ENCODE measurements around the gene CPT1C. TPM values are rescaled to one million over a fixed set of nuclear protein-coding genes. Genes with fewer than 3 reads are reported as not detected.

The CPT1C gene
- polyA plus RNA-seq, 1 donor (not counting 4 experiments of a cell fraction or from before 2014, with no cell fraction given) = 0.41 TPM

- H3K9me1 ChIP-seq (ENCODE audit: control insufficient read depth, extremely low read depth, insufficient read depth, low read length) = no peaks in the 10 kb centered on the region
- DNase-seq (ENCODE audit: low read depth, low spot score) = no peak
- H3K9me3 ChIP-seq (ENCODE audit: control insufficient read depth, low read depth, low read length) = no peaks in the 10 kb centered on the region
- H3K9ac ChIP-seq (ENCODE audit: control insufficient read depth, extremely low read depth, insufficient read depth, low read length) = peak overlapping the region; percentile 56
- H3K4me2 ChIP-seq (ENCODE audit: control insufficient read depth, extremely low read depth, insufficient read depth, low read depth, low read length) = peak overlapping the region; percentile 93
- H3K27me3 ChIP-seq (ENCODE audit: control insufficient read depth, extremely low read depth, insufficient read depth, low read length) = no peaks in the 10 kb centered on the region
- no peak overlapping the region for H3K27ac ChIP-seq (ENCODE audit: control insufficient read depth, insufficient read depth, low read length)
- H3K79me2 ChIP-seq (ENCODE audit: control insufficient read depth, insufficient read depth, low read length) = peaks cover 2% of the 10 kb centered on the region
- H4K20me1 ChIP-seq (ENCODE audit: control insufficient read depth, extremely low read depth, insufficient read depth, low read length) = peaks cover 7% of the 10 kb centered on the region
- H3K4me1 ChIP-seq (ENCODE audit: control insufficient read depth, extremely low read depth, insufficient read depth, low read length) = peaks cover 21% of the 10 kb centered on the region
- peak overlapping the region; percentile 9 to 60 (median 47) for H3K4me3 ChIP-seq (ENCODE audit: control insufficient read depth in 2 of 3, extremely low read depth in 1 of 3, insufficient read depth in 2 of 3, low read depth in 1 of 3, low read length in 3 of 3)
- dilution Hi-C loops (cut with MboI; ENCODE audit: extremely low pct_ligation_motif_present, low sequenced_read_pairs) = no loop called here
- H3K36me3 ChIP-seq (ENCODE audit: control insufficient read depth in 2 of 2, extremely low read depth in 1 of 2, insufficient read depth in 2 of 2, low read length in 2 of 2) = peaks cover 16 to 20% of the 10 kb centered on the region in 2 experiments
- H2AFZ ChIP-seq (ENCODE audit: control insufficient read depth, low read length) = peak overlapping the region; percentile 9
- TF ChIP-seq EZH2 (IDR thresholded peaks at IDR 0.05; ENCODE audit: low read length) (no peak), CTCF (optimal IDR thresholded peaks at IDR 0.05 in 1 of 3, IDR thresholded peaks at IDR 0.05 in 1 of 3, conservative IDR thresholded peaks at IDR 0.05 in 1 of 3; ENCODE audit: extremely low read depth in 1 of 3, insufficient read depth in 2 of 3, low read length in 3 of 3) (no peak)
- FAIRE-seq = peak; percentile 55
Measured at GRCh38 chr19:49690079-49690655, 749 bp upstream of the CPT1C start.

DNA sequence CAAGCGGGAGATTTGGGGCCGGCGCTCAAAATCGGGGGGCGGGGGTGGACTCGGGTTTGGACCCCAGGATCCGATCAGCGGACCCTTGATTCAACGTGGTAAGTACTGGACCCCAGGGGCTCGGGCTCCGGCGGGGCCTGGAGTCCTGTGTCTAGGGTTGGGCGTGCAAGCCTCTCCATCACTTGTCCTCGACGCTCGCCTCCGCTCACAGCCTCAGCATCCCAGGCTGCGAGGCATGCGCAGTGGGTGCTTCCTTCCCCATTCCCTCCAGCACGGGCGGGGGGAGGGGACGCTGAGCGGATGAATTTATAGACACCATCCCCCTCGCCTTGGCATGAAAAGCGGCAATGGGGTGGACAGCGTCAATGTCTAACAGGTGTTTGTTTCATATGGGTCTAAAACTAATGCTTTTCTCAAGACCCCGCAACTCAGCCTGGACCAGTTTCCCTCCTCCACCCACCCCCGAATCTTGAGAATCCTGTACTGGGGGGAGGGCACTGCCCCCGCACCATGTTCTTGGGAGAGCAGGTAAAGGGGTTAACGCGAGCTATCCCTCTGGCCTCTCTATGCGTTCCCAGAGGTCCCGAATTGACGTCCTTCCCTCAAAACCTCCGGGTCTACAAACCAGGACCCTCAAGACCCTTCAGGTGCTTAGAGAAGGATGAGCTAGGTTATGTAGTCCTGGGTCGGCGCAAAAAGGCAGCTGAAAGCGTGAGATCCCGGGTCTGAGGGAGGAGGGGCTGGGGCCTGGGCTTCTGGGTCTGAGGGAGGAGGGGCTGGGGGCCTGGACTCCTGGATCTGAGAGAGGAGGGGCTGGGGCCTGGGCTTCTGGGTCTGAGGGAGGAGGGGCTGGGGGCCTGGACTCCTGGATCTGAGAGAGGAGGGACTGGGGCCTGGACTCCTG lies 579 bp downstream of the CPT1C start:
- H3K36me3 ChIP-seq (ENCODE audit: control insufficient read depth in 2 of 2, extremely low read depth in 1 of 2, insufficient read depth in 2 of 2, low read length in 2 of 2) = peaks cover 6 to 13% of the 10 kb centered on the region in 2 experiments
- H3K9me1 ChIP-seq (ENCODE audit: control insufficient read depth, extremely low read depth, insufficient read depth, low read length) = no peaks in the 10 kb centered on the region
- no peaks in the 10 kb centered on the region for H3K27me3 ChIP-seq (ENCODE audit: control insufficient read depth, extremely low read depth, insufficient read depth, low read length)
- H4K20me1 ChIP-seq (ENCODE audit: control insufficient read depth, extremely low read depth, insufficient read depth, low read length) = peaks cover 7% of the 10 kb centered on the region
- dilution Hi-C loops (cut with MboI; ENCODE audit: extremely low pct_ligation_motif_present, low sequenced_read_pairs) = no loop called here
- no peak overlapping the region for H2AFZ ChIP-seq (ENCODE audit: control insufficient read depth, low read length)
- DNase-seq (ENCODE audit: low read depth, low spot score) (no peak), FAIRE-seq (no peak)
- H3K4me2 ChIP-seq (ENCODE audit: control insufficient read depth, extremely low read depth, insufficient read depth, low read depth, low read length) = peak overlapping the region; percentile 93
- TF ChIP-seq CTCF (optimal IDR thresholded peaks at IDR 0.05 in 1 of 3, IDR thresholded peaks at IDR 0.05 in 1 of 3, conservative IDR thresholded peaks at IDR 0.05 in 1 of 3; ENCODE audit: extremely low read depth in 1 of 3, insufficient read depth in 2 of 3, low read length in 3 of 3) = no peak
- TF ChIP-seq EZH2 (IDR thresholded peaks at IDR 0.05; ENCODE audit: low read length) = no peak
- no peak overlapping the region for H3K27ac ChIP-seq (ENCODE audit: control insufficient read depth, insufficient read depth, low read length)
- no peaks in the 10 kb centered on the region for H3K79me2 ChIP-seq (ENCODE audit: control insufficient read depth, insufficient read depth, low read length)
- H3K4me3 ChIP-seq (ENCODE audit: control insufficient read depth in 2 of 3, extremely low read depth in 1 of 3, insufficient read depth in 2 of 3, low read depth in 1 of 3, low read length in 3 of 3) = peak overlapping the region in 2 of 3 experiments; percentile 47 to 60
- peaks cover 21% of the 10 kb centered on the region for H3K4me1 ChIP-seq (ENCODE audit: control insufficient read depth, extremely low read depth, insufficient read depth, low read length)
- H3K9ac ChIP-seq (ENCODE audit: control insufficient read depth, extremely low read depth, insufficient read depth, low read length) = no peak overlapping the region
- H3K9me3 ChIP-seq (ENCODE audit: control insufficient read depth, low read depth, low read length) = no peaks in the 10 kb centered on the region

Measured in keratinocyte (primary cell).